Stimulated activated CD4-positive, alpha-beta T cell treated with anti-CD3 and anti-CD28 coated beads, TNF-alpha, amount 100 ng/mL, for 24 hours (primary cell): ENCODE measurements around the gene TMOD3.
"Not testable (repeated sequence)": the region's sequence is repeated elsewhere in the genome, so short reads cannot be mapped to it uniquely, and the experiment has no call there.

Source experiments
- DNase-seq, 3 experiments: peaks; one replicate each; pipeline ENCODE4 v3.0.0-alpha.2; 2020; ENCODE audit warnings: low read depth in 3 of 3

Gene TMOD3

GRCh38 chr15:51829376-51830275 is at the start of gene TMOD3:
Gene TMOD3 (plus strand): TSS chr15:51829653. CDS start chr15:51862885, 33,232 bp downstream.
- DNase-seq = peak; percentile 75 to 88 (median 84)

- DNase-seq = no peak
Observed at GRCh38 chr15:51780636-51781035, 48.8 kb upstream of the TMOD3 start.

- no peak for DNase-seq
Observed at GRCh38 chr15:51781506-51781905, 47.9 kb upstream of the TMOD3 start.

- no peak for DNase-seq
Observed at GRCh38 chr15:51782357-51782896, 47.0 kb upstream of the TMOD3 start.

- DNase-seq = no peak
Observed at GRCh38 chr15:51783967-51784366, 45.5 kb upstream of the TMOD3 start.

- DNase-seq = not testable (repeated sequence)
Observed at GRCh38 chr15:51787130-51787529, 42.3 kb upstream of the TMOD3 start.

- not testable (repeated sequence) for DNase-seq
Observed at GRCh38 chr15:51792474-51792873, 37.0 kb upstream of the TMOD3 start.

GRCh38 chr15:51793521-51794305 is 35.7 kb upstream of the TMOD3 start:
- no peak for DNase-seq

- no peak for DNase-seq
Observed at GRCh38 chr15:51796847-51797401, 32.5 kb upstream of the TMOD3 start.

- DNase-seq = no peak
Observed at GRCh38 chr15:51798281-51798680, 31.2 kb upstream of the TMOD3 start.

- DNase-seq = no peak
Observed at GRCh38 chr15:51799282-51800252, 29.9 kb upstream of the TMOD3 start.

GRCh38 chr15:51801391-51801835 is 28.0 kb upstream of the TMOD3 start:
- no peak for DNase-seq

- DNase-seq = no peak
Observed at GRCh38 chr15:51802593-51802992, 26.9 kb upstream of the TMOD3 start.

GRCh38 chr15:51803965-51804364 is 25.5 kb upstream of the TMOD3 start:
- DNase-seq = no peak

GRCh38 chr15:51806123-51806522 is 23.3 kb upstream of the TMOD3 start:
- no peak for DNase-seq

- DNase-seq = no peak
Observed at GRCh38 chr15:51809457-51809856, 20.0 kb upstream of the TMOD3 start.

- no peak for DNase-seq
Observed at GRCh38 chr15:51812598-51812997, 16.9 kb upstream of the TMOD3 start.

GRCh38 chr15:51814606-51815005 is 14.8 kb upstream of the TMOD3 start:
- DNase-seq = no peak

GRCh38 chr15:51816611-51817010 is 12.8 kb upstream of the TMOD3 start:
- no peak for DNase-seq

GRCh38 chr15:51818150-51818549 is 11.3 kb upstream of the TMOD3 start:
- no peak for DNase-seq

GRCh38 chr15:51825698-51826097 is 3.8 kb upstream of the TMOD3 start:
- DNase-seq = no peak
